ENCODE data around the gene TMEM143.

The TMEM143 gene

DNA sequence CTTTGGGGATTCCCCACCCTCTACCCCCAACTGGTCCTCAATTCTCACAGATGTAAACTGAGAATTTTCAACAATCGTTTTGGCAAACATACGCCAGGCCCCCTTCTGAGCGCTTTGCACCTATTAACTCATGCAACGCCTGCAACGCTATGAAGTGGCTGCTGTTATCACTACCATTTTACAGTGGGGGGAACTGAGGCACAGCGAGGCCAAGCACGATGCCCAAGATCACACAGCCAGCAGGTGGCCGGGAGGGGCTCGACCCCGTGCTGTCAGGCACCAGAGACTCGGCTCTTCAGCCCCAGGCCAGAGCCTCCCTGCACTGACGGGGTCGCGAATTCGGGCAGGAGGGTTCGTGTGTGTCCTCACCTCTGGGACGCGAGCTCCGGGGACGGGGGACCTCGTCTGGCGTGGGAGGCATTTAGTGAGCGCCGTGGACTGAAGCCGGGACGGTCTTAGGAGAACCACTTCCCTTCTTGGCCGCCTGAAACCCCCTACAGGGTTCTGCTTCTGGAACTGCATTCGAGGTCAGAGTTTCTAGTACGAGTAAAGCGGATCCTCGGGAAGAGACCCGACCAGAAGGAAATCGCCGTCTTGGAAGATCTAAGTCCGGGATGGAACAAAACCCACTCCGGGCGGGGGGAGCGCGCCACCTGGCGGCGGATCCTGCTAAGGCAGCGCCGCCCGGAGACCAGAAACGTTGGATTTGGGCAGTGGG, 72.8 kb downstream of the TMEM143 start:
- DNase-seq = peak; percentile 37 to 59

DNA sequence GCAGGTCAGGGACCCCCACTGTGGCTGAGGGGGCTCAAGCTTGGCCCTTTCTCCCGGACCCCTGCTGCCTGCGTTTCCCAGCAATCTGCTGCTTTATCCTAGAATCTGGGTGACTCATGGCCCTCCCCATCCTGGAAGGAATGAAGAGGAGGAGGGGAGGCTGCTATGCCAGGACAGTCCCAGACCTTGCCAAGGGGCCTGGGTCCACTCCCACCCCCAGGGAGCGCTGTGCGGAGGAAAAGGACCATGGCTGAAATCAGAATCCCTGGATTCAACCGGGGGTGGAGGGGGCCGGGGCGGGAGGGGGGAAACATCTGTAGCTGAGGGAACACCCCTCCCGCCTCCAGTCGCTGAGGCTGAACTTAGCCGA, 73.4 kb downstream of the TMEM143 start:
- DNase-seq = no peak

DNA sequence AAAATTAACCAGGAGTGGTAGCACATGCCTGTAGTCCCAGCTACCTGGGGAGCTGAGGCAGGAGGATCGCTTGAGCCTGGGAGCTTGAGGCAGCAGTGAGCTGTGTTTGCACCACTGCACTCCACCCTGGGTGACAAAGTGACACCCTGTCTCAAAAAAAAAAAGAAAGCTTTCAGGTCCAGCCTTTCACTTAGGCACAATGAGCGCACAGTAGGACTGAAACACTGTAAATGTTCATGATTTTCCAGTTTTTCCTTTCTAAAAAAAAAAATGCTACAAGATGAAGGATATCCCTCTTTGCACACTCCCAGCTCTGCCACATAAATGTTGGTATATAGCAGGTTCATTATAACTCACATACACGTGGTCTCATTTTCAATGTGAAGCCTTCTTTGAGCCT, 76.0 kb downstream of the TMEM143 start:
- DNase-seq = no peak

DNA sequence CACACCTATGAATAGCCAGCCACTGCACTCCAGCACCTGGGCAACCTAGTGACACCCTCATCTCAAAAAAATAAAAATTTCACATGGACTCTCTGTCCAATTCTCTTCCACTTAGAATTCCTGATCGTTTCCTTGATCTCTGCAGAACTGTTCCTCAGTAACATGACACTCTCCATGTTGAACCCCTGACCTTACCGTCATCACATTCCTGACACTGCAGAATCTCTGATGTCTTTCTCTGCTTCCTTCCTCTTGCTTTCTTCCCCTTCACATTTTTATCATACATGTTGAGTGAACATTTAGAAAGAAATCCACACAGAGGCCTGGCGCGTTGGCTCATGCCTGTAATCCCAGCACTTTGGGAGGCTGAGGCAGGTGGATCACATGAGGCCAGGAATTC, 78.8 kb downstream of the TMEM143 start:
- DNase-seq = no peak

DNA sequence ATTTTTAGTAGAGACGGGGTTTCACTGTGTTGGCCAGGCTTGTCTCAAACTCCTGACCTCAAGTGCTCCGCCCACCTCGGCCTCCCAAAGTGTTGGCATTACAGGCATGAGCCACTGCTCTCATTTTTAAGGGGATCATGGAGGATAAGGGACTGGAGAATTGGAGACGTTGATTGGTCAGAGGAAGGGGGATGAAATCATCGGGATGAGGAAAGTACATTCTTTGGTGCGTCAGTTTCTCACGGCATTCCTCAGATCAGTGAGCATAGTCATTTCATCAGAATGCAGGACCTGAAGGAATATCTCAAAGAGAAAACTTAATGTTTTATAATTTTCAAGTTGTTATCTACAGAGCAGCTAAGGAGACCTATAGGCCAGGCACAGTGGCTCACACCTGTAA, 79.8 kb downstream of the TMEM143 start:
- DNase-seq = no peak

All from CD4-positive, alpha-beta T cell treated with Interleukin-4 for 1 hour (primary cell).